Lower leg skin (tissue), 4 donors: ENCODE measurements around the gene KRT7. TPM values are rescaled to one million over a fixed set of nuclear protein-coding genes. Genes with fewer than 3 reads are reported as not detected.

Source experiments
- DNase-seq, 2 donors: peaks; one replicate each; pipeline ENCODE4 v3.0.0-alpha.2; 2019; ENCODE audit warnings: low spot score in 2 of 2
- H3K4me3 ChIP-seq: fragments of 200-600 bp; sonication (generic); 2 replicates; pipeline ENCODE4 v1.5.1; 2017; ENCODE audit warnings: mild to moderate bottlenecking, low read depth; ENCODE audit not compliant: poor library complexity, severe bottlenecking
- CTCF ChIP-seq, 3 donors: fragments of 450-650 bp; IDR thresholded peaks; one replicate each; pipeline ENCODE4 v1.5.1; 2016; ENCODE audit warnings: antibody characterized with exemption in 3 of 3, mild to moderate bottlenecking in 3 of 3, moderate library complexity in 2 of 3
- POLR2A ChIP-seq, 2 donors: fragments of 450-650 bp; IDR thresholded peaks; one replicate each; pipeline ENCODE4 v1.6.1; 2016 to 2017; ENCODE audit warnings: antibody characterized with exemption in 2 of 2, mild to moderate bottlenecking in 1 of 2, moderate library complexity in 1 of 2
- WGBS, 2 donors: methylation state at CpG; one replicate each; pipeline ENCODE4 v1.1.5; 2018; 5-methylcytosine and 5-hydroxymethylcytosine counted together
- intact Hi-C: fragments of 100-400 bp; cut with DNase I; formaldehyde crosslinking; loops from one replicate; pipeline ENCODE4 v1.15.0; 2023; ENCODE audit warnings: low total_unique reads
- total RNA-seq, 4 donors: library from RNA; depleted of rRNA; stranded (reverse); fragments of >200 nt; gene quantifications; one replicate each; pipeline ENCODE4 v1.1.0, GENCODE V29; 2016

The KRT7 gene
- total RNA-seq, 4 donors from 2014 or later: 28.2 to 206 (median 125) TPM

GRCh38 chr12:52231305-52232202 lies 1.5 kb upstream of the KRT7 start:
- intact Hi-C loops: no loop called here
- DNase-seq: peak in 1 of 2 donors; percentile 84
- no peak for TF ChIP-seq POLR2A (IDR thresholded peaks at IDR 0.05)
- no peak for TF ChIP-seq CTCF (IDR thresholded peaks at IDR 0.05)
- WGBS, 2 donors: 70 to 71% methylated on average over 16 of the region's 16 CpGs
- no peak overlapping the region for H3K4me3 ChIP-seq

- intact Hi-C loops: no loop called here
- no peak for TF ChIP-seq CTCF (IDR thresholded peaks at IDR 0.05)
- no peak for TF ChIP-seq POLR2A (IDR thresholded peaks at IDR 0.05)
- WGBS, 2 donors: 55 to 71% methylated on average over 12 of the region's 12 CpGs
- no peak overlapping the region for H3K4me3 ChIP-seq
- DNase-seq: peak in 1 of 2 donors; percentile 77
Observed at GRCh38 chr12:52232203-52232673, 805 bp upstream of the KRT7 start.

- peak in 1 of 2 donors; percentile 82 for DNase-seq
- TF ChIP-seq CTCF (IDR thresholded peaks at IDR 0.05) (no peak), POLR2A (IDR thresholded peaks at IDR 0.05) (no peak)
- no peak overlapping the region for H3K4me3 ChIP-seq
- intact Hi-C loops: no loop called here
- WGBS, 2 donors: 32 to 42% methylated on average over 30 to 33 of the region's 40 CpGs
Observed at GRCh38 chr12:52233462-52234207, 592 bp downstream of the KRT7 start.

- no peak for TF ChIP-seq CTCF (IDR thresholded peaks at IDR 0.05)
- TF ChIP-seq POLR2A (IDR thresholded peaks at IDR 0.05): no peak
- WGBS, 2 donors: 76 to 92% methylated on average over 10 of the region's 10 CpGs
- intact Hi-C loops: no loop called here
- H3K4me3 ChIP-seq: no peak overlapping the region
- DNase-seq: peak in 1 of 2 donors; percentile 70
Observed at GRCh38 chr12:52234223-52234810, 1.3 kb downstream of the KRT7 start.

GRCh38 chr12:52235001-52235764 lies 2.1 kb downstream of the KRT7 start:
- 85 to 87% methylated on average over 15 of the region's 15 CpGs for WGBS, 2 donors
- TF ChIP-seq CTCF (IDR thresholded peaks at IDR 0.05) (no peak), POLR2A (IDR thresholded peaks at IDR 0.05) (no peak)
- no peak overlapping the region for H3K4me3 ChIP-seq

More at GRCh38 chr12:52235001-52235764, 2.1 kb downstream of the KRT7 start:
- intact Hi-C loops: no loop called here
- DNase-seq: peak in 1 of 2 donors; percentile 84
